ENCODE measurements around the gene GRIK4. TPM values are rescaled to one million over a fixed set of nuclear protein-coding genes. Genes with fewer than 3 reads are reported as not detected.

The GRIK4 gene
- total and polyA plus RNA-seq, 2 donors (not counting 3 experiments of a cell fraction or from before 2014, with no cell fraction given) = 0.81 to 1.6 TPM

DNA sequence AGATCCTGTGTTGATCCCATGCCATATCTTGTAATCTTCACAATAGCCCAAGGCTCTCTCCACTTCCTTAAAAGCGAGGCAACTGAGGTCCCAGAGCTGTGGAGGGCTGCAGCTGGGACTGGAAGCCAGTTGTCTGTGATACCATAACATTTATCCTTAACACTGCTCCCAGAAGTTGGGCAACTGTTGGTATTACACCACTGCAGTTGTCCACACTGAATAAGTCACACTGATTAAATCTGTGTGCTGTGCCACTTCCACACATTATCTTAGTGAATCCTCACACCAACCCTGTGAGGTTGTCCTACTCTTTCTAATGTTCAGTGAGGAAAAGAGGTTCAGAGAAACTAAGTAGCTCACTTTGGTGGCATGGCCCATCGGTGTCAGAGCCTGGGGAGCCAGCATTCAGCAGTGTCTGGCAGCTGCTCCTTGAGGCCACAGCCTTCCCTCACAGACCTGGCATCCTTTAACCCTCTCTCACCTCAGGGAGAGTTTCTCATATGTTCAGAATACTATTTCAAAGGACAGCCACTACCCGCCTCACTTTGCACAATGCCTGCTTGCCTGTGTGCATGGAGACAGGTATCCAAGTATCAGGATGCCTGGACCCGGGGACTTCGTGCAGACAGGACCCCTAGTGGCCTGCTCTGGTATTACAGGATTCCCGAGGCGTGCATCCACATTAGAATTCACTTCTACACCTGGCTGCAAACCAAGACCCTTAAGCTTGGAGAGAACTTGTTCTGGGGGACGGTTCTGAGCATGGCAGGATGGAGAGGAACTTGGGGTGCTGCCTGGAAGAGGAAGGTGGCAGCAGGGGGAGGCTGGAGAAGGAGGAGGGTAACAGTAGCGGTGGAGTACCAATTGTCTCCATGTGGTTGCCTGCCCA lies 290.5 kb downstream of the GRIK4 start:
- DNase-seq (ENCODE audit: low read depth, low spot score) (peak; percentile 58), FAIRE-seq (peak; percentile 93)
- intact Hi-C loops (cut with micrococcal nuclease) (loop anchor here (1.0 to 10.0 kb wide), 7 partner anchors 45 to 467 kb away; partner anchors contain the start of gene GRIK4), dilution Hi-C loops (cut with MboI; ENCODE audit: extremely low pct_ligation_motif_present, low sequenced_read_pairs) (no loop called here)
- no TSS peak for BruUV-seq (replicated peaks)
- ChIA-PET POLR2A (no interaction called here), CTCF (interaction anchor here (0.5 to 3.8 kb wide), 30 partner anchors 8 to 553 kb away, joined by 3 to 34 read pairs (median 5); partner anchors contain the start of gene GRIK4)
- Histone ChIP-seq H3K9ac (replicated peaks; ENCODE audit: extremely low read depth, insufficient read depth, low read length) (no peak overlapping the region), H3K4me2 (ENCODE audit: insufficient read depth, low read length) (no peak overlapping the region), H3K4me1 (ENCODE audit: control insufficient read depth, extremely low read depth, insufficient read depth, low read length) (peaks cover 2% of the 10 kb centered on the region), H3K36me3 (ENCODE audit: control insufficient read depth in 2 of 2, extremely low read depth in 1 of 2, insufficient read depth in 2 of 2, low read length in 2 of 2) (no peaks in the 10 kb centered on the region), H3K79me2 (ENCODE audit: control insufficient read depth, insufficient read depth, low read length) (no peaks in the 10 kb centered on the region), H4K20me1 (replicated peaks; ENCODE audit: control insufficient read depth, extremely low read depth, insufficient read depth, low read length) (no peaks in the 10 kb centered on the region), H3K27ac (ENCODE audit: insufficient read depth, low read depth, low read length) (no peak overlapping the region), H3K4me3 (replicated peaks in 1 of 3; ENCODE audit: insufficient read depth in 1 of 3, low read depth in 1 of 3, low read length in 3 of 3) (no peak overlapping the region), H2AFZ (ENCODE audit: low read depth, low read length) (no peak overlapping the region), H3K9me3 (replicated peaks; ENCODE audit: control insufficient read depth, insufficient read depth, low read length) (no peaks in the 10 kb centered on the region), H3K27me3 (ENCODE audit: control insufficient read depth in 2 of 2, insufficient read depth in 2 of 2, low read length in 2 of 2) (no peaks in the 10 kb centered on the region), H3K9me1 (replicated peaks; ENCODE audit: control insufficient read depth, extremely low read depth, insufficient read depth, low read length) (no peaks in the 10 kb centered on the region)
- no peak for TF ChIP-seq GATA2 (IDR thresholded peaks at IDR 0.05; ENCODE audit: insufficient read depth, insufficient read length, low read depth, low read length)
- no peak for TF ChIP-seq MYC (IDR thresholded peaks at IDR 0.05; ENCODE audit: low read depth, low read length)
- no peak for TF ChIP-seq EZH2 (IDR thresholded peaks at IDR 0.05; ENCODE audit: borderline replicate concordance, low read depth, low read length, severe bottlenecking)
- TF ChIP-seq, protein P1, sequence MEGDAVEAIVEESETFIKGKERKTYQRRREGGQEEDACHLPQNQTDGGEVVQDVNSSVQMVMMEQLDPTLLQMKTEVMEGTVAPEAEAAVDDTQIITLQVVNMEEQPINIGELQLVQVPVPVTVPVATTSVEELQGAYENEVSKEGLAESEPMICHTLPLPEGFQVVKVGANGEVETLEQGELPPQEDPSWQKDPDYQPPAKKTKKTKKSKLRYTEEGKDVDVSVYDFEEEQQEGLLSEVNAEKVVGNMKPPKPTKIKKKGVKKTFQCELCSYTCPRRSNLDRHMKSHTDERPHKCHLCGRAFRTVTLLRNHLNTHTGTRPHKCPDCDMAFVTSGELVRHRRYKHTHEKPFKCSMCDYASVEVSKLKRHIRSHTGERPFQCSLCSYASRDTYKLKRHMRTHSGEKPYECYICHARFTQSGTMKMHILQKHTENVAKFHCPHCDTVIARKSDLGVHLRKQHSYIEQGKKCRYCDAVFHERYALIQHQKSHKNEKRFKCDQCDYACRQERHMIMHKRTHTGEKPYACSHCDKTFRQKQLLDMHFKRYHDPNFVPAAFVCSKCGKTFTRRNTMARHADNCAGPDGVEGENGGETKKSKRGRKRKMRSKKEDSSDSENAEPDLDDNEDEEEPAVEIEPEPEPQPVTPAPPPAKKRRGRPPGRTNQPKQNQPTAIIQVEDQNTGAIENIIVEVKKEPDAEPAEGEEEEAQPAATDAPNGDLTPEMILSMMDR (IDR thresholded peaks at IDR 0.05; ENCODE audit: extremely low read depth in 1 of 2, insufficient read depth in 1 of 2, low read depth in 1 of 2, low read length in 2 of 2) = peak; percentile 89 to 91
